Measurements from ENCODE around the gene ABCC2.
"Not testable (repeated sequence)": the region's sequence is repeated elsewhere in the genome, so short reads cannot be mapped to it uniquely, and the experiment has no call there.

The ABCC2 gene

DNA sequence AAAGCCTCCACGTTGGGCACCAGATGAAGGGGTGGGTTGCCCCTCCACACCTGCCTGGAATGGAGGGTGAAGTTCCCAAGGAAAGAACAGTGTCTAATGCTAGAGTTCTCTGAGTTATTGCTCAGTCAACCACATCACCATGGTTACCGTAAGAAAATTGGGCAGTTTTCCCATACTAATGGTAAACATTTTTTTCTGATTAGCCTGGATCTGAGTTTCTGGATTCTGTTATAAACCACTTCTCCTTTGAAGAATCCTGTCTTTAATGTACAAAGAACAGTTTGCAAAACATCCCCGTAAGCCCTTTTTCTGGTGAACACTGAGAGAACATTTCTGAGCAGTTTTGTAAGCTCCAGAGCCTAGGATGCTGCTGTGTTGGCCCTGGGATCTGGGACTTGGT lies 45.5 kb downstream of the ABCC2 start:
- TF ChIP-seq ZFX (IDR thresholded peaks at IDR 0.05; ENCODE audit: borderline replicate concordance) (no peak), CTCF (IDR thresholded peaks at IDR 0.05) (no peak)
- H3K27ac ChIP-seq = no peak overlapping the region

DNA sequence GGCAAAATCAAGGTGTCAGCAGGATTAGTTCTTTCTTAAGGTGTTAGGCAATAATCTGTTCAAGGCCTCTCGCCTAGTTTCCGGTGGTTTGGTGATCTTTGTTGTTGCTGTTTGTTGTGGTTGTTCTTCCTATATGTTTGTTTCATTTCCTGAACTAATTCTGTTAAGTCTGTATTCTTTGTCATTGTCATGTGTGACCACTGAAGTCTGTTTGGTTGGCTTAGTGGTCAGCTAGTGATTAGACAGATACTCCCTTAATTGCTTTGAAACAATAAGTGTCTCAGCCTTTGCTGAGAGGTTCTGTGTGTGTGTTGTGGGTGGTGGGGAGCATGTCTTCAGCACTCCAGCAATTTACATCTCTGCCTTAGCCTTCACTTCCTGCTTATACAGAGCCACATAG lies 46.0 kb downstream of the ABCC2 start:
- TF ChIP-seq CTCF (IDR thresholded peaks at IDR 0.05) (no peak), ZFX (IDR thresholded peaks at IDR 0.05; ENCODE audit: borderline replicate concordance) (no peak)
- no peak overlapping the region for H3K27ac ChIP-seq

DNA sequence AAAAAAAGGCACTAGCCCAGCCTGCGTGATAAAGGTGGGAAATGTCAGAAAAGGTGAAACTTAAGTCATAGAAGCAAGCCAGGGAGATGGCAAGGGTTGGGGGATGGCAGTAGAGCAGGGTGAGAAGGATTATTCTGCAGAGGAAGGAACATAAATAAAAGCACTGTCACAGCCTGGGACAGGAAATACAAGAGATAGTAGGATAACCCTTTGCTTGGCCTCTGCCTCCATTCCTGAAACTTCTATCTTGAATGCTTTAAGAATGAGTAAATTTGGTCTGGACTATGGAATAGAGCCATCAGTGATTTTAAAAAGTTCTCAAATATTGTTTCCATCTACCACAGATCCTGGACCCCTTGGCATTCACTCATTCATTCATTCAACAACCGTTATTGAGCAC lies 50.0 kb downstream of the ABCC2 start:
- no peak overlapping the region for H3K27ac ChIP-seq
- TF ChIP-seq ZFX (IDR thresholded peaks at IDR 0.05; ENCODE audit: borderline replicate concordance) = no peak

DNA sequence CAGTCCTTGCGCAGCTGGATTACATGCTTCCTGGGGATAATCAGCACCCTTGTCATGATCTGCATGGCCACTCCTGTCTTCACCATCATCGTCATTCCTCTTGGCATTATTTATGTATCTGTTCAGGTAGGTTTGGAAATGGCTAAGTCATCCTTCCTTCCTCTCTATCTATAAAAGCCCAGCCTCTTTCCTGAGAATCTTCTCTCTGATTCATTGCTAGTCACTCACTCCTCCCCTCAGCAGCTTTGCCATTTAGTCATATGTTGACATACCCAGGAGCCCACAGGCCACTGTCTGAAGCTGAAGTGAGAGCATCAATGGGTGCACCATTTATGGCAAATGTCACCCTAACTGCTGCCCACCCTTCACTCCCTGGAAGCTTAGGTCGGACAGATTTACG lies 52.0 kb downstream of the ABCC2 start:
- no peak for TF ChIP-seq ZFX (IDR thresholded peaks at IDR 0.05; ENCODE audit: borderline replicate concordance)
- TF ChIP-seq CTCF (IDR thresholded peaks at IDR 0.05) = no peak
- H3K27ac ChIP-seq = no peak overlapping the region

DNA sequence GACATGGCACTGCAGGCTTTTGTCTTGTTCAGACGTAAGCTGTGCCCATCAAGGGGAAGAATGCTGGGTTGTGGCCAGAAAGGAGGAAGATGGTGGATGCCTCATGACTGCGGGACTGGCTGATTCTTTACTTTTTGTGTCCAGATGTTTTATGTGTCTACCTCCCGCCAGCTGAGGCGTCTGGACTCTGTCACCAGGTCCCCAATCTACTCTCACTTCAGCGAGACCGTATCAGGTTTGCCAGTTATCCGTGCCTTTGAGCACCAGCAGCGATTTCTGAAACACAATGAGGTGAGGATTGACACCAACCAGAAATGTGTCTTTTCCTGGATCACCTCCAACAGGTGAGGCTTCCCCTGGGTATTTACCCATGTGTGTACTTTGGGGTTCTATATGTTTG lies 53.5 kb downstream of the ABCC2 start:
- TF ChIP-seq ZFX (IDR thresholded peaks at IDR 0.05; ENCODE audit: borderline replicate concordance) (no peak), CTCF (IDR thresholded peaks at IDR 0.05) (no peak)
- H3K27ac ChIP-seq = no peak overlapping the region

DNA sequence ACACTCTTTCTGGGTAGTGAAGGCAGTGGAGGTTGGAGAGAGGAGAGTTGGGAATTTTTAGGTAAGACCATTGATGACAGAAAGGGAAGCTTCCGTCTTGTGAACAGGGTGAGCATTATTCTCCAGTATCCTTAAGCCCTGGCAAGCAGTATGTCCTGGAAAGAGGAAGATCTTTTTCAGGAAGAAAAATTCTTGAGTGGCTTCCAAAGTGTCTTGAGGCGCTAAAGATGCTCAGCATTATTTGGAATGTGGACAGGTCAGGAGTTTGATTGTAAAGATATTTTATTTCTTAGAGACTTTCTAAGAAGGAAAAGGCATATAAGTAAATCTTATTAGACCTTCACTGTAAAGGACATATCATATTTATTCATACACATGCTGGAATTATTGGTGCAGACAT lies 54.3 kb downstream of the ABCC2 start:
- H3K27ac ChIP-seq = peak overlapping the region; percentile 18; the same call in 1 of the 2 replicates
- no peak for TF ChIP-seq CTCF (IDR thresholded peaks at IDR 0.05)

DNA sequence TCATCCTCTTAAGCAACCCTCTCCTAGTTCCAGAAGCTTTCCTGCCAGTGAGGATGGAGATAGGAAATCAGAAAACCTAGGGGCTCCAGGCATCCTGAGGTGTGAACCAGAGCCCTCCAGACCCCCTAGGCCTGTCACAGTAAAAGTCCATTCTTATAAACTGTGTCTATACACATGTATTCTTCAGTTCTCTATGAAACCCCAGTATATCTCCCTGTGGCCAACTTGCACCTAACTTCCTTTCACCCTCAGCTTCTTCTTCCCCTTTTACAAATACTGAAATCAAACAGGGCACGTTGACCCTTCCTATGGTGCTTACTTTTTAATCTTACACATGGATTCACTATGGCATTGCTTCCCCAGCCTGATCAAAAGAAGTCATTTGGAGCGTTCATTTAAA lies 58.4 kb downstream of the ABCC2 start:
- H3K27ac ChIP-seq = not testable (repeated sequence)

DNA sequence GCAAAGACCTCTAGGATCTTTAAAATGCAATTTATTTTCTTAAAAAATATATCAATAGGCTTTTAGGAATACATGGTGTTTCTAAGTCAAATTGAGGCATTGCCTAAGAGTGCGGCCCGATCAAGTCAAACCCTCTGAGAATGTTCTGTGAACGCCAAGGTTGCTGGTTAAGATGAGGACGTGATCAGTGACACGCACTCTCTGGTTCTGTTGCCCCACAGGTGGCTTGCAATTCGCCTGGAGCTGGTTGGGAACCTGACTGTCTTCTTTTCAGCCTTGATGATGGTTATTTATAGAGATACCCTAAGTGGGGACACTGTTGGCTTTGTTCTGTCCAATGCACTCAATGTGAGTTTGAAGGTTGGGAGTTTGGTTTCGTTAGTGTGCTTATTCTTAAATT lies 59.3 kb downstream of the ABCC2 start:
- no peak overlapping the region for H3K27ac ChIP-seq
- TF ChIP-seq CTCF (IDR thresholded peaks at IDR 0.05) (no peak), ZFX (IDR thresholded peaks at IDR 0.05; ENCODE audit: borderline replicate concordance) (no peak)

GRCh38 chr10:99843310-99843709 lies 60.9 kb downstream of the ABCC2 start:
- TF ChIP-seq CTCF (IDR thresholded peaks at IDR 0.05) (no peak), ZFX (IDR thresholded peaks at IDR 0.05; ENCODE audit: borderline replicate concordance) (no peak)
- H3K27ac ChIP-seq = no peak overlapping the region

Measured in 22Rv1 (cell line).